NCI-H1694 (cell line): ENCODE results near the gene PLA1A.

Experiments used
- DNase-seq: peaks from one replicate; lab custom pipeline; 2025; lab: John Stamatoyannopoulos, UW

The PLA1A gene

DNA sequence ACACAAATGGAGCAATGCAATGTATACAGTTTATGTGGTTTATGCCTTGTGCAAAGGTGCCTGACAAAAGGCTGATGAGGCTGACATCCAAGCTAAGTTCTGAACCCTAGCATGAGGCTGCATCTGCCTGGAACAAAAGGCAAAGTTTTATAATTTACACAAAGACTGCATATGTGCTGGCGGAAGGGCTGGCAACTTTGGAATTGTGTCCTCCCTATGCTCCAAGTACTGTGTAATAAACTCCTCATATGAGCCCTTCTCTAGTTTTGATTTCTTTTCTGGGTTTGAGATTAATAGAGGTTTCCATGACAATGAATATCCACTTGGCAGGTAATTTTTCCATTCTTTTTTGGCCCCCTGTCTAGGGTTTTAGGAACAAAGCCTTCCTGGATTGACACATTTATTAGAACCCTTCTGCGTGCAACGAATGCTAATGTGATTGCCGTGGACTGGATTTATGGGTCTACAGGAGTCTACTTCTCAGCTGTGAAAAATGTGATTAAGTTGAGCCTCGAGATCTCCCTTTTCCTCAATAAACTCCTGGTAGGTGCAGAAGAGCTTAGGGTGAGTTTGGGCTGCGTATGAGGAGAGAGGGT, 10.8 kb downstream of the PLA1A start:
- DNase-seq = no peak

DNA sequence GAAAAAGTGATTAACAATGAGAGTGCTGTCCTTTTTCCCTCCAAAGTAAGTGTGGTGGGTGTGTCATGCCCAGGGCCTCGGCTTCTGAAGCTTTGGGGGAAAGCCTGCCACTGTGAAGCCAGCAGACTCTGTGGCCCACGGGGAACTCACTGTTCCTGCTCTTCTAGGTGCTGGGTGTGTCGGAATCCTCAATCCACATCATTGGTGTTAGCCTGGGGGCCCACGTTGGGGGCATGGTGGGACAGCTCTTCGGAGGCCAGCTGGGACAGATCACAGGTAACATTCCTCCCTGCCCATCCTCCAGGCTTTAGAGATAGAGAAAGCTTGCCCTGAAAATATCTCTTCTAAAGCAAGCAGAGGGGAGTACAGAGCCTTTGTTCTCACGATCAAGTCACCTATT, 11.6 kb downstream of the PLA1A start:
- no peak for DNase-seq

DNA sequence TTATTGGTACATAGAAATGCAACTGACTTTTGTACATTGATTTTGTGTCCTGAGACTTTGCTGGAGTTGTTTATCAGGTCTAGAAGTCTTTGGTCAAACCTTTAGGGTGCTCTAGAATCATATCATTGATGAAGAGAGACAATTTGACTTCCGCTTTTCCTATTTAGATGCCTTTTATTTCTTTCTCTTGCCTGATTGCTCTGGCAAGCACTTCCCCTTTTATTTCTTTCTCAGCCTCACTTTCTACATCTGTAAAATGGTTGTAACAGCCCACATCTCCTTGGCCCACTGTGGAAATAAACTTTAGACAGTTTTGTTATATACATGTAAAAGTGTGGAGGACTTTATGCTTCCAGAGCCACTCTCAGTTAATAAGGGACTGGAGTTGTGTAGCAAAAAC, 14.0 kb downstream of the PLA1A start:
- DNase-seq = no peak

DNA sequence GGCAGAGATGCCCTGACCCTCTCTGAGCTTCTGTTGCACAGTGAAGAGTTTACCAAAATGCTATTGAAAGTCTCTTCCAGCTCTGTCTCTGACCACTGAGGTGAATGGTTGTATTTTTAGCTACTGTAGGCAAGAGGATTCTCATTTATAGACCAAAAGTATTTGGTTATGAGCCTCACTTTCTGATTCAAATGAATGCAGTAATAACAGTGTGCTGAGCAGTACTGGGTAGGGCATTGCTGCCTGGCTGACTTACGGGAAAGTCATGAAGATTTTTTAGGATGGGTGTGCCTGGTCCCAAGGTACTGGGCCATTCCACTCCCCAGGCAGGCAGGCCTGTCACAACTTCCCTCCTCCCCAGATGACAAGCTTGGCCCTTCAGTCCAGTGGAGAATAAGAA, 15.5 kb downstream of the PLA1A start:
- DNase-seq = no peak

DNA sequence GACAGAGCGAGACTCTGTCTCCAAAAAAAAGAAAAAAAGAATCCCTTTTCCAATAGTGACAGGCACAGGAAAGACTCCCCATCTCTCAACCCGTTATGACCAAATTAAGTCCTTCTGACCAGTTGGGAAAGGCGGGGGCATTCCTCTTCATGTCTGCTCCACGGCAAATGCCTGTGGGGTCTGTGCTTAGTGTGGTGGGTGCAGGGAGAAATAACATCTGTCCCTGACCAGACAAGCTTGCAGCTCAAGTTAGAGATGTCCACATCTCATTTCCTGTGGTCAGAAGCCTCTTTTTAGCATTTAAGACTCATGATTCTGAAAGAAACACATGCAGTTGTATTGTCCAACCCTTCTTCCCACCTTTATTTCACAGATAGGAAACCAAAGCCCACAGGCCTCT, 16.2 kb downstream of the PLA1A start:
- DNase-seq = no peak

DNA sequence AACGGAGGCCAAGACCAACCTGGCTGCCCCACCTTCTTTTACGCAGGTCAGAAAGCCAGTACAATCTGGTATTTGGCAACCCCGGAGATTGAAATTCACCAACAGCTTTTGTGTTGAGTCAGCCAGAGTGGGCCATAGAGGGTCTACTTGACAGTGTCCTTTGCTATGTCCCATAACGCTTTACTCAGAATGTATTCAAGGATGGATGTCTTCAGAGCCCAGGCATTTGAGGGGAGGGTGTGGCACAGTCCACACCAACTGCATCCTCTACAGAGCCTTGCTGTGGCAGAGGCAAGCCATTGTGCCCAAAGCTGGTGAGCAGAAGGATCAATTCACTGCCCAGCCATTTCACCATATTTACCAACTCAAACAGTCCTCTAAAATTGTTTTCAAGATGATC, 18.4 kb downstream of the PLA1A start:
- no peak for DNase-seq

DNA sequence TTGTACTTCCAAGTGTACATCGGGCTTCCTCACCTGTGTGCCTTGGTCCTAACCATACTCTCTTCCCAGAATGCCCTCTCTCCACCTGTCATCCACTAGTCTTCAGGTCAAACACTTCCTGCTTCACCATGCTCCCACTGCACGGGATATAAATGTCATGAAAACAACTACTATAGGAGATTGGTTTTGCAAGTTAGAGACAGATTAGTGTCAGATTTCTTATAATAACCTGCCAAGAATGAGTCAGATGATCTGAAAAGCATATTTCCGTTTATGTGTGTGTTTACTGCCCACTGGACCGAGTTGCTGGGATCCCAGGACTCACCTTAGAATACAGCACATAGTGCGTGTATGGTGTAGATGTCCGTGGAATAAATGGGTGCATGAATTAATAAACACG, 21.4 kb downstream of the PLA1A start:
- DNase-seq = no peak

DNA sequence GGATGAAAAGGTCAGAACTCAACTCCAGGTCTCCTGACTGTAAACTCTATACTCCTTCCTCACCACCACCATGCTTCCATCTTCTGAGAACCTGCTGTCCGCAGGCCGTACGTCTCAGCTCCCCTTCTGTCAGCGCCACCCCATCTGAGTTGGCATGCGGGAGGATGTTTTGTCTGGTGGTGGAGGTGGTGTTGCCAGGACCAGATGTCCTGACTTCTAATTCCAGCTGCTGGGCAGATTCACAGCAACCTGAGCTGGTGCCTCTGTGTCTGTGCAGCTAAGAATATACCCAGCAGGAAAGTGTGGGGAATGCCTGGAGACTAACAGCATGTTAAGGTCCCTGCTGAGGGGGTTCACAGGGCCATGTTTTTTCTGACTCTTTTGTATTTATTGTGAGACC, 23.2 kb downstream of the PLA1A start:
- no peak for DNase-seq

DNA sequence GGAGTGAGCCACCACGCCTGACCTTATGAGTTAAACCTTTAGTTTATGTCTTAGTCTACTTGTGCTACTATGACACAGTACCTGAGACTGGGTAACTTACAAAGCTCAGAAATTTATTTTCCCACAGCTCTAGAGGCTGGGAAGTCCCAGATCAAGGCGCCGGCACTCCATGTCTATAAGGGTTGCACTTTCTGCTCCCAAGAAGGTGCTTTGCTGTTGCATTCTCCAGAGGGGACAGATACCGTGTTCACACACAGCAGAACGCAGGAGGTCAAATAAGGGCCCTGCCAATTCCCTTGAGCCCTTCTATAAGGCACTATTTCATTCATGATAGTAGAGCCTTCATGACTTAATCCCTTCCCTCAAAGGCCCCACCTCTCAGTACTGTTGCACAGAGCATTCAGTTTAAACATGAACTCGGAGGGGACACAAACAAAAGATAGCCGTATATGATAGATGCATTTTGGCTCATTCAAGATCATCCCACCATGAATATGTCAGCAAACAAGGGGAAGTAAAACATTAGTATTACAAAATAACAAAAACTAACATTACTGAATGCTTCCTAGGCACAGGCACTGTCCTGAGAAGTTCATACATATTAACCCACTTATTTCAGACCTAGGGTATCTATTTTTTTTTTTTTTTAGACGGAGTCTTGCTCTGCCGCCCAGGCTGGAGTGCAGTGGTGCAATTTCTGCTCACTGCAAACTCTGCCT, 26.5 kb downstream of the PLA1A start:
- no peak for DNase-seq

DNA sequence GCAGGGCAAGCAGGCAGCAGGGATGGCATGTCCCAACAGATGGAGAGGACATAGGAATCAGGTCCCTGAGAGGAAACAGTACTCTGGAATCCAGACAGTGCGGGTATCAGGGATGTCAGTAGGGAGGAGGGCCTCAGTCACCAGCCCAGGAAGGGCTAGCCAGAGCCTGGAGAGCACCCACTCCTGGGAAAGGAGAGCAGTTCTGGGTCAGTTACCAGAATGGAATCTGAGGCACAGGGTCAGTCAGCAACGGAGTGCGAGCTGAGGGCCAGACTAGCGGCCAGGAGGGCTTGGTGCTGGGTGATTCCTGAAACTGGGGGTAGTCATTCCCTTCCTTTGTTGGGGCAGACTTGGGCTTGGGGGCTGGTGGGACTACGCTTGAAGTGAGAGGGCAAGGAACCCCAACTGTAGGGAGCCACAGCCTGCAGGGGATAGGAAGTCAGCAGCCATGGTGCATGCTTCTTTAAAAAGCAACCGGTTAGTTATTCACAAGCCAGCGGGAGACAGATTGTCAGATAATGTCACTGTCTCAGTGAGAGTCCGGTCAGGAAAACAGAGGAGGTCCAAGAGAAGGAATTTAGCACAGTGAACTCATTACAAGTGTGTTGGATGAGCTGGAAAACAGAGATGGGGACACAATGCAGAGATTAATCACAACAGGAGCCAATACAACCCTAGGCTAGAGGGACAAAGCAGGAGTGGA, 27.9 kb downstream of the PLA1A start:
- no peak for DNase-seq

DNA sequence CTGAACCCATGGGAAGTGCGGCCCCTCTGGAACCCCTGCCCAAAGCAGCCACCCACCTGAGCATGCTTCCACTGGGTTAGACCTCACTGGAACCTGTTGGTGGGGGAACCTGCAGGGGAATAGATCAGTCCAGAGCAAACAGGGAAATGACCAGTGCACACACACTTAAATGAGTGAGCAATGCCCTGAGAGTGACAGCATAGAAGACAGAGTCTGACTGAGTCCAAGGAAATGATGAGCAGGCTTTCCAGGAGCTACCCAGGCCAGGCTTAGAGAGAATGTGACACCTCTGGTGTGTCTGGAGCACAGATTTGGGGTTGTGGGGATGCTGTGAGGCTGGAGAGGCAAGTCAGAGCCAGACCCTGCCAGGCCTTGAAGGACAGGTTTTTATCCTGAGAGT, 28.5 kb downstream of the PLA1A start:
- DNase-seq = no peak

DNA sequence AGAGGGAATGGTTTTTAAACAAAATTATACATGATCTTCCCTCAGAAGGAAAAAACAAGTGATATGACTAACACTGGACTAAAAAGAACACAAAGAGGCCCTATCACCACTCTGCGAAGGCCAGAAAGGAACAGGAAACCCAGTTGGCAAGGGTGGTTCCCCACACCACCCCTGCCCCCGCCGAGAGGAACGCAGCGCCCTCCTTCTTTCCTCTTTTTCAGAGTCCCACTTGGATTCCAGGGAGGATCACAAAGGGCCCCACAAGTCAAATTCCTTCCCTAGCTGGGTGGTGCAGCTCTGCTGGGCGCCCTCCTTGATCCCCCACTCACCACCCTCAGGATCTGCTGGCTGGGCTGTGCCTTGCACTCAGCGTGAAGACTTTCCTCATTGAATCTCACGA, 29.8 kb downstream of the PLA1A start:
- no peak for DNase-seq

DNA sequence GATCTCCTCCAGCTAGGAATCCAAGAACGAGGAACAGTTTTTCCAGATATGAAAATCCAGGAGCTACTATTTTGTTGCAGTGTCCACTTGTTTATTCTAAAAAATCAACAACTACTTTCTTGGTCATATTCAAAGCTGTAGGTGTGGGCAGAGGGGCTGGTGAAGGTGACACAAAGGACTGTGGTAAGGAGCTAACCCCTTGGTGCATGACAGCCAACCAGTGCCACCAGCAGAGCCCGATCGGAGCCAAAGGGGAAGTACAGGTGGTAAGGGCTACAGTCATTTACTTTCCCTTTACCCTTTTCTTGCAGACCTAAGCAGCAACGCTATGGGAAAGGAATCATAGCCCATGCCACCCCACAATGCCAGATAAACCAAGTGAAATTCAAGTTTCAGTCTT, 30.7 kb downstream of the PLA1A start:
- no peak for DNase-seq

DNA sequence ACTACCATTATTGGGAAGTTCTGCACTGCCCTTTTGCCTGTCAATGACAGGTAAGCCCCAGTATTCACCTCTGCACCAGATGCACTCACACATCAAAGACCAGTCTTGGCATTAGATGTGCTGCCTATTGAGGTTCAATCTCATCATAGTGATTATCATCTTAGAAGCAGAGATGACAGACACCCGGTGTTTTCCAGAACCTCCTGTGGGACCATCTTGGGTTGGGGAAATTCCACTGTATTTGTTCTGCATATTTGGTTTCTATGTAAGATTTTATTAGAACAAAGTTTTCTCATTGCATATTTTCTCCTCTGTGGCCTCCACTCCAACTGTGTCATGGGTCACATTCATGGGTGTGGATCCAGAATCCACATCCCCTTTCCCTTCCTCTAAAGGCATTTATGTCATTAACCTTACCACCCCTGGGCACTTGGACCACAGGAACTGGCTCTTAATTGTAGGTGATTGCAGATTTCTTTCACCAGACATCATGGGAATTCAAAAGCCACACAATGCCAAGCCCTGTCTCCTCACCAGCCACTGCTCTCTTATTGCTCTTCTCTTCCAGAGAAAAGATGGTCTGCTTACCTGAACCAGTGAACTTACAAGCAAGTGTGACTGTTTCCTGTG, 31.2 kb downstream of the PLA1A start:
- DNase-seq = no peak

DNA sequence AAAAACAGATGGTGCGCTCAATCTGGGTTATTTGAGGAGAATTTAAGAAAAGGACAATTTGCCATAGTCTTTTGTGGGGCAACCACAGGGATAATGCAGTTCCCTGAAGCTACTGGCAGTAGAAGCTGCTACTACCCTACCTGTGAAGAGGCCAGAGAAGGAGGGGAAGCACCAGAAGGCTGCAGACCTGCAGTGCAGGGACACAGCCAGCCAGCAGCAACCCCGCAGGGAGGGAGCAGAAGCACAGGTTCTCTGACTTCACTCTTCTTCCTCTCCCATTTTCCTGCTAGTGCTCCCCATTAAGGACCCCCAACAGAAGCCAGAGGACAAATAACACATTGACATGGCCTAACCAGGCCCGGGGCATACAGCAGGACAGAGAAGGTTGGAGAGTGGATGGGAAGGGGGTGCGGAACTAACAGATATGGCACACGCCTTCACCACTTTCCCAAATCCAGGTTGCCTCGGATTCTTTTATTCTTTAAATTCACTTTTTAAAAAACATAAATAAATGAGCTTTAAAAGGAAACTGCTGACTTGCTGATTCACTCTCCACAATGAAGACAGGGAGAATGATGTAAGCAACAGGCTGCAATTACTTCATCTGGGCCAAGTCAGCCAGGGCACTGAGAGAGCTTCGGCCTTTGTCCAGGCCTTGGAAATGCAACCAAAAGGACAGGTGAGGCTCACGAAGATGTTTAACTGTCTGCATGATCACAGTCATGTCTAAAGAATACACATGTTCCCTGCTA, 32.6 kb downstream of the PLA1A start:
- DNase-seq = no peak

DNA sequence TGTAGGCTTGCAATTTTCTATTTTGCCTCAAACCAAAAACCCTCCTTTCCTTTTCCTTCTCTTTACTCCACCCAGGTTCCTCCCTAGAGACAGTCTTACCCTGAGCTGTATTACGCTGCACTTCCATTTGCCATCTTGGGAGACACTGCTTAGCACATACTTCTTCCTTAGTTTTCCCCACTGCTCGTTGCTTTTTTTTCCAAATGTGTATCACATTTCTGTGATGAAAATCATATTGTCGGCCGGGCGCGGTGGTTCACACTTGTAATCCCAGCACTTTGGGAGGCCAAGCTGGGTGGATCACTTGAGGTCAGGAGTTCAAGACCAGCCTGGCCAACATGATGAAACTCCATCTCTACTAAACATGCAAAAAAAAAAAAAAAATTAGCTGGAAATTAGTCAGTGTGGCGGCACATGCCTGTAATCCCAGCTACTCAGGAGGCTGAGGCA, 33.2 kb downstream of the PLA1A start:
- no peak for DNase-seq

DNA sequence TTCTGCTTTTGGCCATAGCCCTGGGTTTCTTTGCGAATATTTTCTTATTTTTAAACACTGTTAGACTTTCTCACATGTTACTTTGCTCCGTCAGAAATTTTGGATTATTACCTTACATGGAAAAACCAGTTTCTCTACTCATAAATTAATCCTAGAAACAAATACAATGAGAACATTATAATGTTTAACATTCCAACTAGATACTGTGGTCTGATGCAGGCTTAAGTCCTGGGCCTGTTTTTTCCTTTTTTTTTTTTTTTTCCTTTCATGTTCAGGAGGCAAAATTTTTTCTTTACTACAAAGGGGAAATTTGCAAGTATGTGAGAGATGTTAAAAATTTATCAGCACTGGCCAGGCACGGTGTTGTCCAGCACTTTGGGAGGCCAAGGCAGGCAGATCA, 33.8 kb downstream of the PLA1A start:
- DNase-seq = no peak

DNA sequence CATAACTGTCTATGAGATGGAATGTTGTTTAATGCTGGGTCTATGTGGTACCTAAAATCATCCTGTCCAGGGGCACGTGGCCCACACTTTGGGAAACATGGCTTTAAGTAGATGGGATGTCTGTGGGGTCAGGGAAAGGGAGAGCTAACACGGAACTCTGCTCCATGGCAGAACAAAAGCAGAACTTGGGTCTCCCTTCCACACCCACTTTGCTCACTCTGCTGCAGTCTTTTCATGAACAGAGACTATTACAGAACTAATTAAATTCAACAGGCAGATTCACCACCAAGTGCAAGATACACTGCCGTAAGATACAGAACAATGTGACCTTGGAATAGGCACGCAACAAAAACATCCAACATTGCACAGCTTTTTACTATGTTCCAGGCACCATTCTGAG, 34.5 kb downstream of the PLA1A start:
- no peak for DNase-seq

DNA sequence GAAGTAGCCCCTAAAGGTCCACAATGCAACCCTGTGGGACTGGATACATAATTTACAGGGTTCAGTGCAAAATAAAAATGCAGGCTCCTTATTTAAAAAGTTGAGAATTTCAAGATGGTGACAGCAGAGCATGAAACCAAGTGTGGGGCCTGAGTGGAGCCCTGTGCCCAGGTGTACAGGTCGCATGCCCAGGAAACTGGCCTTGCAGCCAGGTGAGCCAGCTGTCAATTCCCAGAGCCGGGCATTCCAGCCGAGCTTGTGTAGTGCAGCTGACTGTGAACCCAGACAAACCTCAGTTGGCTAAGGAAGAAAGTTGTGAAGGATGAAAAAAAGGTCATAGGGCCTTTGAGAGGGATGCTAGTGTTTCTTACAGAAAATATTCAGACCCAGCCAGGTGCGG, 35.1 kb downstream of the PLA1A start:
- DNase-seq = no peak

DNA sequence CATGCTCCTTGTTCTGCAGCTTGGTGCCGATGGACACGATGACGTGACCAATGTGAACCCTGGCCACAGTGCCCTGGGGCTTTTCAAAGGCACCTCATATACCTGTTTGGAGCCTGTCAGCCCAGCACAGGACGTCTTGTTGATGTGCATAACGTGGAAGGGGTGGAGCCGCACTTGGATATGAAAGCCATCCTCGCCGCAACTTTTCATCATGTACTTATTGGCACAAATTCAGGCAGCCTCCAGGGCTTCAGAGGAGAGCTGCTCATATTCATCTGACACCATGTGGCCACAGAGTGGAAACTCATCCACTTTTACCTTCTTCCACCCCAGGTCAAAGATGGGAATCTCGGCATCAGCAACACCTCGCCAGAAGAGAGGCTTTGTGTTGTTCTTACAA, 38.0 kb downstream of the PLA1A start:
- no peak for DNase-seq

DNA sequence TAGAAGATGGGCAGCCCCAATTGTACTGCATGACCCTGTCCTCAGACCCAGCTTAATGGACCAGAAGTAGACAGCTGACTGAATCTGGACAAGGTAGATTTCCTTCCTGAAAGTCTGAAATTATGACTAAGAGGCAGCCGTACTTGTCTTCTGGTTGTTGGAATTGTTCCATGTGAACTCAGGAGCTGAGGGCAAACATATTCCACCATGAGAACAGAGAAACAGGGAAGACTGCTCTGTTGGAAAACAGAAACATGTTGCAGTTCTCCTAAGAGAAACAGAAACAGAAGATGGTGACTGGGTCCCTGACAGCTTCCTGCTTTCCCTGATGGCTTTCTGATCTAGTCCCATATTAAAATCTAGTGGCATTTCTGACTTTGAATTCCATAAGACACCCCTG, 38.6 kb downstream of the PLA1A start:
- no peak for DNase-seq

DNA sequence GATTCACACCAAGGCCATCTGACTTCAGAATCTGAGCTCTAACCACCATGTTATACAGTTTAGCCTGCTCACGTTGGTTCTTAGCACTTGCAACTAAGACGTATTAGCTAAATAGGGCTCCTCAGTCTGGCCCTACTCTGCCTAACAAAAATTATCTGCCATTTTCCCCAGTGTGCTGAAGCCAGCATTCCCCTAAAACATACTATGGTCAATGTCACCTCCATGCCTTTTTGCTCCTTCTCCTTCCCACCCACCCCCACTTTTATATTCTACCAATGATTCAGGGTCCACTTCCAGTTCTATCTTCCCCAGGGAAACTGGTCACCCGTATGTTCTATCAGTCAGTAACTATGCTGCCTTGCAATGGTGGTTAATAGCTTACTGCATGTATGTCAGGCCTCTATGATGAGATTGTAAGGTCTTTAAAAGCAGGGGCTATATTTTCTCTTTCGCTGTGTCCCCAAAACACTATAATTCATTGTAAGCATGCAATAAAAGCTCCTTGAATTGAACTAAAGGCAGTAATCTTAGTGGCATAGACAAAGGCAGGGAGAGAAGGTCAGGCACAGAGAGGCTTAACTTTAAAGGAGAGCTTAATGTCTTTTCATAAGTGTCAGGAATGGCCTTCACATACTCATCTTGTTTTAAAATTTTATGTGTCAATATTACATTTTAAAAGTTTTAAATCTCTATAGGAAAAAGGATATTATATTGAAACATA, 39.4 kb downstream of the PLA1A start:
- DNase-seq = no peak
